CD4-positive, alpha-beta memory T cell (primary cell): ENCODE results near the gene NME7. TPM values are rescaled to one million over a fixed set of nuclear protein-coding genes. Genes with fewer than 3 reads are reported as not detected.
A peak's percentile ranks its signal among the peaks of the same experiment; 100 is the strongest.

ENCODE experiments used
- CTCF ChIA-PET: fragments of 350-600 bp; sonication (Branson Sonifier 250); formaldehyde crosslinking; loops from one replicate; lab custom pipeline; 2021; ENCODE audit warnings: inconsistent platforms; ENCODE audit not compliant: partially characterized antibody; lab: Charles Lee
- POLR2A ChIA-PET: fragments of 350-600 bp; sonication (Branson Sonifier 250); formaldehyde crosslinking; loops from one replicate; lab custom pipeline; 2021; ENCODE audit not compliant: partially characterized antibody; lab: Charles Lee
- DNase-seq, 5 donors: peaks; one replicate each; pipeline versions ENCODE4 v3.0.0 to v3.0.0-alpha.2; 2020 to 2022; ENCODE audit warnings: mixed read lengths in 1 of 5
- H3K27ac ChIP-seq: one replicate; pipeline ENCODE4 v1.7.0; 2013; ENCODE audit warnings: low read depth, low read length
- H3K27me3 ChIP-seq: 2 replicates; pipeline ENCODE4 v1.7.0; 2013; ENCODE audit warnings: mild to moderate bottlenecking, low read length, moderate library complexity; ENCODE audit not compliant: insufficient read depth
- H3K36me3 ChIP-seq: 2 replicates; pipeline ENCODE4 v1.7.0; 2013; ENCODE audit warnings: mild to moderate bottlenecking, low read length, moderate library complexity; ENCODE audit not compliant: insufficient read depth
- H3K4me1 ChIP-seq: 2 replicates; pipeline ENCODE4 v1.7.0; 2013; ENCODE audit warnings: mild to moderate bottlenecking, low read length, moderate library complexity; ENCODE audit not compliant: insufficient read depth
- H3K4me3 ChIP-seq, 2 donors: one replicate each; pipeline ENCODE4 v1.7.0; 2013; ENCODE audit warnings: low read length in 2 of 2, mild to moderate bottlenecking in 1 of 2
- H3K9me3 ChIP-seq, 2 donors: one replicate each; pipeline ENCODE4 v1.7.0; 2013; ENCODE audit warnings: low read length in 2 of 2, control low read depth in 1 of 2; ENCODE audit not compliant: control insufficient read depth in 1 of 2
- H3K27ac Mint-ChIP-seq, 7 donors: one replicate each; pipeline ENCODE4 v1.8.0; 2020 to 2021; ENCODE audit warnings: mixed read lengths in 7 of 7, mild to moderate bottlenecking in 6 of 7, inconsistent platforms in 3 of 7, moderate library complexity in 3 of 7
- H3K27me3 Mint-ChIP-seq, 2 donors: one replicate each; pipeline ENCODE4 v1.8.0; 2020 to 2021; ENCODE audit warnings: mixed read lengths in 2 of 2
- H3K36me3 Mint-ChIP-seq, 2 donors: one replicate each; pipeline ENCODE4 v1.8.0; 2020 to 2021; ENCODE audit warnings: mixed read lengths in 2 of 2, inconsistent platforms in 1 of 2, mild to moderate bottlenecking in 1 of 2
- H3K4me1 Mint-ChIP-seq, 4 donors: one replicate each; pipeline ENCODE4 v1.8.0; 2020 to 2021; ENCODE audit warnings: mixed read lengths in 4 of 4, mild to moderate bottlenecking in 1 of 4
- H3K4me3 Mint-ChIP-seq, 8 donors: one replicate each; pipeline ENCODE4 v1.8.0; 2020 to 2021; ENCODE audit warnings: mixed read lengths in 8 of 8, mild to moderate bottlenecking in 7 of 8, moderate library complexity in 6 of 8, inconsistent platforms in 3 of 8
- H3K9me3 Mint-ChIP-seq, 8 donors: one replicate each; pipeline ENCODE4 v1.8.0; 2020 to 2021; ENCODE audit warnings: mixed read lengths in 8 of 8, mild to moderate bottlenecking in 5 of 8, inconsistent platforms in 3 of 8, moderate library complexity in 1 of 8
- intact Hi-C: fragments of 100-400 bp; cut with micrococcal nuclease; formaldehyde crosslinking; loops from one replicate; pipeline ENCODE4 v1.15.1; 2023
- polyA plus RNA-seq, 2 donors: library from polyadenylated mRNA; unstranded; fragments of 300-500 nt; fragmentation: Illumina TruSeq; gene quantifications; one replicate each; pipeline ENCODE4 v1.2.3, GENCODE V29; 2021
- total RNA-seq, 2 experiments: library from RNA; stranded (reverse); gene quantifications; one replicate each; pipeline ENCODE4 v1.2.3, GENCODE V29; 2021

Gene NME7
- total and polyA plus RNA-seq, 4 experiments from 2014 or later, result 12.0 to 22.8 (median 16.9) TPM

DNA sequence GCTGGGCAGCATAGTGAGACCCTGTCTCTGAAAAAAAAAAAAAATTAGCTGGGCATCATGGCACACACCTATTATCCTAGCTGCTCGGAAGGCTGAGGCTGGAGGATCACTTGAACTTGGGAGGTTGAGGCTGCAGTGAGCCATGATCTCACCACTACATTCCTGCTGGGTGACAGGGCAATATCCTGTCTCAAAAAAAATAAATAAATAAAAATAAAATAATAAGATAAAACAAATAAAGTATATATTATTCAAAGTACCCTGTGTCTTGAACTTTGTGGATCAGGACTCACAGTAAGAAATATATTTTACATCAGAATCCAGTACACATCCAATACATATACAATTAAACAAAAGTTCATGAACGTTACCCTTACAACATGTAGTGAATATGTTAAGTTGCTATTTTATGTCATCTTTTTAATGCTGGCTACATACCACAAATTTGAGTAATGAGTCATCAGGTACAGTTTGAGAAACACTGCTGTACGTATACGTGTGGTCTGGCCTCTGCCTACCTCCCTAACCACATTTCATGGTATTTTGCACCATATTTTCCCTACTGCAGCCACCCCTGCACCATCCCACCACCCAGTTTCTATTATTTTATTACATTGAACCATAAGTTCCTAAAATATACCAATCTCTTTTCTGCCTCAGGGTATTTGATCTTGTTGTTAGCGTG lies 4.4 kb downstream of the NME7 start:
- peak in 2 of 5 donors; percentile 16 to 45 for DNase-seq
- Histone ChIP-seq H3K36me3 (no peaks in the 10 kb centered on the region), H3K27ac (no peak overlapping the region), H3K4me3 (no peak overlapping the region), H3K27me3 (no peaks in the 10 kb centered on the region), H3K9me3 (no peaks in the 10 kb centered on the region), H3K4me1 (peaks cover 19% of the 10 kb centered on the region)
- intact Hi-C loops, result loop anchor here (10.0 kb wide), 2 partner anchors 332 to 1648 kb away; no protein-coding TSS in a partner anchor
- H3K36me3 Mint-ChIP-seq, result peaks cover 6% of the 10 kb centered on the region in 2 donors
- peaks cover 0 to 5% (median 0%) of the 10 kb centered on the region in 8 donors for H3K9me3 Mint-ChIP-seq
- peak overlapping the region in 5 of 7 donors; percentile 11 to 76 (median 61) for H3K27ac Mint-ChIP-seq
- ChIA-PET POLR2A (no interaction called here), CTCF (interaction anchor here (1.0 kb wide), 1 partner anchor 16 kb away, joined by 3 read pairs; no protein-coding TSS in a partner anchor)
- H3K27me3 Mint-ChIP-seq, result no peaks in the 10 kb centered on the region
- peaks cover 9 to 17% (median 14%) of the 10 kb centered on the region in 4 donors for H3K4me1 Mint-ChIP-seq
- H3K4me3 Mint-ChIP-seq, result peak overlapping the region in 3 of 8 donors; percentile 20 to 60 (median 48)

- Mint-ChIP-seq H3K27ac (peak overlapping the region in 1 of 7 donors; percentile 4), H3K4me1 (peaks cover 9 to 17% (median 14%) of the 10 kb centered on the region in 4 donors), H3K36me3 (peaks cover 6% of the 10 kb centered on the region in 2 donors), H3K4me3 (no peak overlapping the region), H3K9me3 (peaks cover 0 to 5% (median 0%) of the 10 kb centered on the region in 8 donors), H3K27me3 (no peaks in the 10 kb centered on the region)
- Histone ChIP-seq H3K36me3 (no peaks in the 10 kb centered on the region), H3K4me1 (peaks cover 11% of the 10 kb centered on the region), H3K9me3 (no peaks in the 10 kb centered on the region), H3K4me3 (no peak overlapping the region), H3K27me3 (no peaks in the 10 kb centered on the region), H3K27ac (no peak overlapping the region)
- CTCF ChIA-PET, result interaction anchor here (0.9 to 1.9 kb wide), 2 partner anchors 10 to 12 kb away, joined by 5 to 7 read pairs; no protein-coding TSS in a partner anchor
- DNase-seq, result no peak
- intact Hi-C loops, result loop anchor here (10.0 kb wide), 2 partner anchors 334 to 1646 kb away; no protein-coding TSS in a partner anchor
- POLR2A ChIA-PET, result no interaction called here
Observed at GRCh38 chr1:169361281-169361680, 6.3 kb downstream of the NME7 start.

- Histone ChIP-seq H3K27ac (no peak overlapping the region), H3K4me3 (no peak overlapping the region), H3K36me3 (no peaks in the 10 kb centered on the region), H3K4me1 (peaks cover 11% of the 10 kb centered on the region), H3K27me3 (no peaks in the 10 kb centered on the region), H3K9me3 (no peaks in the 10 kb centered on the region)
- ChIA-PET CTCF (interaction anchor here (1.3 to 1.9 kb wide), 4 partner anchors 9 to 757 kb away, joined by 3 to 8 read pairs (median 6); no protein-coding TSS in a partner anchor), POLR2A (no interaction called here)
- Mint-ChIP-seq H3K4me1 (peaks cover 9 to 17% (median 14%) of the 10 kb centered on the region in 4 donors), H3K36me3 (peaks cover 6% of the 10 kb centered on the region in 2 donors), H3K27me3 (no peaks in the 10 kb centered on the region), H3K4me3 (no peak overlapping the region), H3K27ac (no peak overlapping the region), H3K9me3 (peaks cover 0 to 5% (median 0%) of the 10 kb centered on the region in 8 donors)
- DNase-seq, result no peak
- intact Hi-C loops, result loop anchor here (10.0 kb wide), 2 partner anchors 334 to 1646 kb away; no protein-coding TSS in a partner anchor
Observed at GRCh38 chr1:169360415-169360814, 7.2 kb downstream of the NME7 start.

GRCh38 chr1:169348383-169349036 lies 19.1 kb downstream of the NME7 start:
- Mint-ChIP-seq H3K4me1 (peaks cover 0 to 3% (median under 1%) of the 10 kb centered on the region in 4 donors), H3K4me3 (no peak overlapping the region), H3K27me3 (peaks cover 0 to 1% of the 10 kb centered on the region in 2 donors), H3K36me3 (peaks cover 1 to 3% of the 10 kb centered on the region in 2 donors), H3K9me3 (no peaks in the 10 kb centered on the region), H3K27ac (no peak overlapping the region)
- CTCF ChIA-PET, result interaction anchor here (0.5 to 11.0 kb wide), 31 partner anchors 9 to 1268 kb away, joined by 3 to 156 read pairs (median 4); partner anchors contain the start of genes BLZF1 and NME7
- no peaks in the 10 kb centered on the region for H3K36me3 ChIP-seq
- H3K4me3 ChIP-seq, result no peak overlapping the region
- H3K27me3 ChIP-seq, result no peaks in the 10 kb centered on the region
- peak in 4 of 5 donors; percentile 44 to 52 (median 47) for DNase-seq
- intact Hi-C loops, result loop anchor here (1.0 kb wide), 2 partner anchors 909 to 1113 kb away; no protein-coding TSS in a partner anchor
- POLR2A ChIA-PET, result interaction anchor here (0.9 to 2.1 kb wide), 3 partner anchors 19 to 1006 kb away, joined by 4 to 17 read pairs (median 8); partner anchors contain the start of genes BLZF1 and NME7
- no peaks in the 10 kb centered on the region for H3K9me3 ChIP-seq
- H3K27ac ChIP-seq, result no peak overlapping the region
- no peaks in the 10 kb centered on the region for H3K4me1 ChIP-seq

GRCh38 chr1:169347688-169348382 lies 19.8 kb downstream of the NME7 start:
- H3K4me3 ChIP-seq, result no peak overlapping the region
- ChIA-PET CTCF (interaction anchor here (0.5 to 11.0 kb wide), 30 partner anchors 9 to 1268 kb away, joined by 3 to 156 read pairs (median 4); partner anchors contain the start of genes BLZF1 and NME7), POLR2A (interaction anchor here (0.9 to 2.1 kb wide), 4 partner anchors 20 to 1005 kb away, joined by 3 to 17 read pairs (median 6); partner anchors contain the start of genes BLZF1 and NME7)
- peaks cover 0 to 3% (median under 1%) of the 10 kb centered on the region in 4 donors for H3K4me1 Mint-ChIP-seq
- H3K9me3 ChIP-seq, result no peaks in the 10 kb centered on the region
- H3K27me3 ChIP-seq, result no peaks in the 10 kb centered on the region
- no peaks in the 10 kb centered on the region for H3K4me1 ChIP-seq
- no peak overlapping the region for H3K27ac ChIP-seq
- H3K36me3 ChIP-seq, result no peaks in the 10 kb centered on the region
- no peak overlapping the region for H3K27ac Mint-ChIP-seq
- H3K36me3 Mint-ChIP-seq, result peaks cover 1 to 3% of the 10 kb centered on the region in 2 donors
- H3K9me3 Mint-ChIP-seq, result no peaks in the 10 kb centered on the region
- intact Hi-C loops, result loop anchor here (1.0 kb wide), 2 partner anchors 909 to 1113 kb away; no protein-coding TSS in a partner anchor
- H3K27me3 Mint-ChIP-seq, result no peaks in the 10 kb centered on the region
- H3K4me3 Mint-ChIP-seq, result no peak overlapping the region
- no peak for DNase-seq

GRCh38 chr1:169346036-169346589 lies 21.5 kb downstream of the NME7 start:
- no peak overlapping the region for H3K4me3 ChIP-seq
- H3K27me3 ChIP-seq, result no peaks in the 10 kb centered on the region
- no peaks in the 10 kb centered on the region for H3K9me3 ChIP-seq
- H3K27ac ChIP-seq, result no peak overlapping the region
- Mint-ChIP-seq H3K27me3 (no peaks in the 10 kb centered on the region), H3K4me1 (peaks cover 0 to 2% (median under 1%) of the 10 kb centered on the region in 4 donors), H3K4me3 (no peak overlapping the region), H3K27ac (peak overlapping the region in 1 of 7 donors; percentile 10), H3K36me3 (peaks cover 0 to 3% of the 10 kb centered on the region in 2 donors), H3K9me3 (no peaks in the 10 kb centered on the region)
- no peaks in the 10 kb centered on the region for H3K4me1 ChIP-seq
- DNase-seq, result no peak
- CTCF ChIA-PET, result interaction anchor here (1.3 to 11.0 kb wide), 4 partner anchors 739 to 1264 kb away, joined by 5 to 156 read pairs (median 90); no protein-coding TSS in a partner anchor
- no peaks in the 10 kb centered on the region for H3K36me3 ChIP-seq
- intact Hi-C loops, result no loop called here
- POLR2A ChIA-PET, result no interaction called here
